DOHH2 (cell line): ENCODE data around the gene NPAS3.

Source experiments
- H3F3A ChIP-seq: fragments of 200-600 bp; sonication (generic), shearing (Covaris generic); 2 replicates; pipeline ENCODE4 v1.6.0; 2016; ENCODE audit warnings: antibody characterized with exemption, mild to moderate bottlenecking; ENCODE audit not compliant: control insufficient read depth, insufficient read depth
- H3K27ac ChIP-seq: fragments of 200-600 bp; sonication (generic); 2 replicates; pipeline ENCODE4 v1.5.1; 2014; ENCODE audit warnings: low read depth, mild to moderate bottlenecking, low read length, moderate library complexity
- H3K27me3 ChIP-seq: fragments of 200-600 bp; sonication (generic); 2 replicates; pipeline ENCODE4 v1.6.1; 2014; ENCODE audit warnings: mild to moderate bottlenecking, low read length, mixed read lengths; ENCODE audit not compliant: control insufficient read depth
- H3K36me3 ChIP-seq: fragments of 200-600 bp; sonication (generic); 2 replicates; pipeline ENCODE4 v1.6.1; 2014; ENCODE audit warnings: mild to moderate bottlenecking, low read length, moderate library complexity, mixed read lengths; ENCODE audit not compliant: control insufficient read depth
- H3K4me1 ChIP-seq: fragments of 200-600 bp; sonication (generic); 2 replicates; pipeline ENCODE4 v1.6.1; 2014; ENCODE audit warnings: mild to moderate bottlenecking, low read length, mixed read lengths; ENCODE audit not compliant: control insufficient read depth
- H3K4me2 ChIP-seq: fragments of 200-600 bp; sonication (generic); 2 replicates; pipeline ENCODE4 v1.6.0; 2014; ENCODE audit warnings: mild to moderate bottlenecking, low read length, moderate library complexity
- H3K4me3 ChIP-seq: fragments of 200-600 bp; sonication (generic); 2 replicates; pipeline ENCODE4 v1.5.1; 2014; ENCODE audit warnings: mild to moderate bottlenecking, low read length, mixed read lengths
- H3K79me2 ChIP-seq: fragments of 200-600 bp; sonication (generic); 2 replicates; pipeline ENCODE4 v1.6.1; 2014; ENCODE audit warnings: mild to moderate bottlenecking, low read length, mixed read lengths; ENCODE audit not compliant: control insufficient read depth
- H3K9me2 ChIP-seq: fragments of 200-600 bp; sonication (generic); replicated peaks from 2 replicates; pipeline ENCODE4 v1.6.1; 2014; ENCODE audit warnings: mild to moderate bottlenecking, low read length, mixed read lengths; ENCODE audit not compliant: control insufficient read depth
- H3K9me3 ChIP-seq: fragments of 200-600 bp; sonication (generic); 2 replicates; pipeline ENCODE4 v1.6.1; 2014; ENCODE audit warnings: antibody characterized with exemption, low read length, mixed read lengths; ENCODE audit not compliant: control insufficient read depth, insufficient read depth
- H4K20me1 ChIP-seq: fragments of 200-600 bp; sonication (generic); 2 replicates; pipeline ENCODE4 v1.6.0; 2014; ENCODE audit warnings: low read depth, mild to moderate bottlenecking, antibody characterized with exemption, low read length, moderate library complexity; ENCODE audit not compliant: control insufficient read depth, insufficient read depth
- CTCF ChIP-seq: fragments of 200-600 bp; sonication (generic); IDR thresholded peaks from one replicate; pipeline ENCODE4 v1.5.1; 2014; ENCODE audit warnings: antibody characterized with exemption, mild to moderate bottlenecking, low read depth, low read length; ENCODE audit not compliant: poor library complexity, severe bottlenecking
- EZH2phosphoT487 ChIP-seq: fragments of 200-600 bp; sonication (generic); IDR thresholded peaks from 2 replicates; pipeline ENCODE4 v1.6.1; 2017; ENCODE audit warnings: borderline replicate concordance, mild to moderate bottlenecking, antibody characterized with exemption, low read length, moderate library complexity, mixed read lengths

The NPAS3 gene

GRCh38 chr14:33576014-33576413 lies 637.3 kb downstream of the NPAS3 start:
- Histone ChIP-seq H3K4me3 (no peak overlapping the region), H3K27me3 (no peaks in the 10 kb centered on the region), H3K36me3 (no peaks in the 10 kb centered on the region), H3K9me2 (no peaks in the 10 kb centered on the region), H3K9me3 (peaks cover 4% of the 10 kb centered on the region; the same call in 1 of the 2 replicates), H3F3A (no peaks in the 10 kb centered on the region), H3K27ac (no peak overlapping the region), H3K79me2 (no peaks in the 10 kb centered on the region), H3K4me1 (no peaks in the 10 kb centered on the region), H3K4me2 (no peak overlapping the region), H4K20me1 (no peaks in the 10 kb centered on the region)
- TF ChIP-seq EZH2phosphoT487 (no peak), CTCF (no peak)

GRCh38 chr14:33578461-33579216 lies 640.0 kb downstream of the NPAS3 start:
- Histone ChIP-seq H3K36me3 (no peaks in the 10 kb centered on the region), H3K9me2 (no peaks in the 10 kb centered on the region), H3K79me2 (no peaks in the 10 kb centered on the region), H3F3A (no peaks in the 10 kb centered on the region), H3K9me3 (no peaks in the 10 kb centered on the region), H3K27ac (no peak overlapping the region), H4K20me1 (no peaks in the 10 kb centered on the region), H3K4me1 (no peaks in the 10 kb centered on the region), H3K4me3 (no peak overlapping the region), H3K4me2 (no peak overlapping the region), H3K27me3 (no peaks in the 10 kb centered on the region)
- TF ChIP-seq CTCF (no peak), EZH2phosphoT487 (no peak)

GRCh38 chr14:33580231-33580749 lies 641.6 kb downstream of the NPAS3 start:
- Histone ChIP-seq H3K4me1 (no peaks in the 10 kb centered on the region), H3K79me2 (no peaks in the 10 kb centered on the region), H3K4me3 (no peak overlapping the region), H3K9me3 (no peaks in the 10 kb centered on the region), H3K27ac (no peak overlapping the region), H3K36me3 (no peaks in the 10 kb centered on the region), H3F3A (no peaks in the 10 kb centered on the region), H3K4me2 (no peak overlapping the region), H3K27me3 (no peaks in the 10 kb centered on the region), H3K9me2 (no peaks in the 10 kb centered on the region), H4K20me1 (no peaks in the 10 kb centered on the region)
- TF ChIP-seq EZH2phosphoT487 (no peak), CTCF (no peak)
